ENCODE results near the gene TECPR2.

The TECPR2 gene

GRCh38 chr14:102374264-102374663 is 11.5 kb downstream of the TECPR2 start:
- DNase-seq (ENCODE audit: low read depth in 1 of 2, low spot score in 1 of 2), result no peak

GRCh38 chr14:102375119-102375518 is 12.4 kb downstream of the TECPR2 start:
- no peak for DNase-seq (ENCODE audit: low read depth in 1 of 2, low spot score in 1 of 2)

GRCh38 chr14:102377696-102378095 is 15.0 kb downstream of the TECPR2 start:
- no peak for DNase-seq (ENCODE audit: low read depth in 1 of 2, low spot score in 1 of 2)

- DNase-seq (ENCODE audit: low read depth in 1 of 2, low spot score in 1 of 2), result no peak
Measured at GRCh38 chr14:102378830-102379229, 16.1 kb downstream of the TECPR2 start.

- no peak for DNase-seq (ENCODE audit: low read depth in 1 of 2, low spot score in 1 of 2)
Measured at GRCh38 chr14:102387086-102387485, 24.3 kb downstream of the TECPR2 start.

GRCh38 chr14:102389246-102389645 is 26.5 kb downstream of the TECPR2 start:
- no peak for DNase-seq (ENCODE audit: low read depth in 1 of 2, low spot score in 1 of 2)

GRCh38 chr14:102390064-102390855 is 27.5 kb downstream of the TECPR2 start:
- no peak for DNase-seq (ENCODE audit: low read depth in 1 of 2, low spot score in 1 of 2)

- no peak for DNase-seq (ENCODE audit: low read depth in 1 of 2, low spot score in 1 of 2)
Measured at GRCh38 chr14:102392506-102392905, 29.8 kb downstream of the TECPR2 start.

GRCh38 chr14:102394717-102395375 is 32.1 kb downstream of the TECPR2 start:
- no peak for DNase-seq (ENCODE audit: low read depth in 1 of 2, low spot score in 1 of 2)

GRCh38 chr14:102396521-102396920 is 33.8 kb downstream of the TECPR2 start:
- no peak for DNase-seq (ENCODE audit: low read depth in 1 of 2, low spot score in 1 of 2)

- no peak for DNase-seq (ENCODE audit: low read depth in 1 of 2, low spot score in 1 of 2)
Measured at GRCh38 chr14:102403028-102403427, 40.3 kb downstream of the TECPR2 start.

GRCh38 chr14:102407258-102407657 is 44.5 kb downstream of the TECPR2 start:
- no peak for DNase-seq (ENCODE audit: low read depth in 1 of 2, low spot score in 1 of 2)

- no peak for DNase-seq (ENCODE audit: low read depth in 1 of 2, low spot score in 1 of 2)
Measured at GRCh38 chr14:102408724-102409123, 46.0 kb downstream of the TECPR2 start.

- no peak for DNase-seq (ENCODE audit: low read depth in 1 of 2, low spot score in 1 of 2)
Measured at GRCh38 chr14:102415671-102416070, 52.9 kb downstream of the TECPR2 start.

- DNase-seq (ENCODE audit: low read depth in 1 of 2, low spot score in 1 of 2), result no peak
Measured at GRCh38 chr14:102417001-102417431, 54.3 kb downstream of the TECPR2 start.

GRCh38 chr14:102417646-102418045 is 54.9 kb downstream of the TECPR2 start:
- DNase-seq (ENCODE audit: low read depth in 1 of 2, low spot score in 1 of 2), result no peak

GRCh38 chr14:102418169-102418852 is 55.6 kb downstream of the TECPR2 start:
- DNase-seq (ENCODE audit: low read depth in 1 of 2, low spot score in 1 of 2), result no peak

GRCh38 chr14:102418853-102419240 is 56.1 kb downstream of the TECPR2 start:
- DNase-seq (ENCODE audit: low read depth in 1 of 2, low spot score in 1 of 2), result no peak

- no peak for DNase-seq (ENCODE audit: low read depth in 1 of 2, low spot score in 1 of 2)
Measured at GRCh38 chr14:102419276-102419675, 56.5 kb downstream of the TECPR2 start.

- DNase-seq (ENCODE audit: low read depth in 1 of 2, low spot score in 1 of 2), result no peak
Measured at GRCh38 chr14:102419716-102420115, 57.0 kb downstream of the TECPR2 start.

- DNase-seq (ENCODE audit: low read depth in 1 of 2, low spot score in 1 of 2), result no peak
Measured at GRCh38 chr14:102421411-102422057, 58.8 kb downstream of the TECPR2 start.

GRCh38 chr14:102424520-102424919 is 61.8 kb downstream of the TECPR2 start:
- DNase-seq (ENCODE audit: low read depth in 1 of 2, low spot score in 1 of 2), result no peak
